SHP77 treated with DMSO at 0.1 percent for 48 hours (cell line): ENCODE measurements around the gene BHLHE41.

Experiments
- DNase-seq: peaks from one replicate; lab custom pipeline; 2025; lab: John Stamatoyannopoulos, UW

Gene BHLHE41

DNA sequence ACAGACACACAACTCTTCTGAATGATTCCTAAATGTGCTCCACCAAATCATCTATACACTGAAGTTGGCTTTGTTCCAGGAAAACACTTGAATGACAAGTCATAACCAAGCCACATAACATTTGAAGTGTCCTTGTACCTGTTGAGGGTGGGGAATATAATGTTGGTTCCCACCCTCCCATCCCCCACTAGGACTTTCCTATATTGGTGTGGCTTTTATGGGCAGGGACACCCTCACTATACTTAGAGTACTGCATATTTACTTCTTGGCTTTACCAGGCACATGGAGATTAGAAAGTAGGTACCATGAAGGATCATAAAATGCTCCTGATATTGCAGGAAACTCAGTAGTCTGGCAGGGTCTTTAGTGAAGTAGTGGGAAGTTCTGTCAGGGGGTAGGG is 9.7 kb upstream of the BHLHE41 start:
- no peak for DNase-seq

DNA sequence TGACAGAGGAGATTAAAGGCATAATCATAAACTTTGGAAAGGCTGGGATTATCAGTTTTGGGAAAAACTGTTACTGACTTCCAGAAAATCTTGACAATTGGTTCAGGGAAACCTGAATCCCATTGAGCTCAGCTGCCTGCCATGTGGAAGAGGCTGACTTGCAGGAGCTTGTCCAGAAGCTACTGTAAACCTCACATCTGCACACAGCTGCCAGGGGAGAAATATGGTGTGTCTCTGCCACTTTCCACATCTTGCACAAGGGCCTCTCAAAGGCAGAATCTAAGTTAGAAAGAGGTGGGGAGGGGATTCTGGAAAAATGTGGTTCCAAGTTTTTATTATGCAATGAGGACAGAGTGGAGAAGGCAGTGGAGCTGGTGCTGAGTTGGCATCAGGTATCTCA is 8.7 kb upstream of the BHLHE41 start:
- no peak for DNase-seq

DNA sequence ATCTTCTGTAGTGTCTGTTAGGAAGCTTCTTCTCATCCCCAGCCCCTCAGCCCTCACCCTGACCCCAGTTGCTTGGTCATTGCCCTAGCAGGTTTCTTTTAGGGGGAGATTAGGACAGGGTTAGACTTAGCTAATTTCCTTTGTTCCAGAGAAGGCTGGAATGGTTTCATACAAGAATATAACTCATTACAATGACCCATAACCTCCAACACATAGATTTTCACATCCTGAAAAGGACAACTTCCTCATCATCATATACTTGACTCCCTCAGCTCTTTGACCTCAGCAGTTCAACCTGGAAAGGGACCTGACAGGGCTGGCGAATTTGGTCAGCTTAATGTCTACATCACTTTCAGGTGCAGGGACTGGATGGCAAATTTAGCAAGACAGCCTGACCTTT is 8.0 kb upstream of the BHLHE41 start:
- DNase-seq, result no peak

DNA sequence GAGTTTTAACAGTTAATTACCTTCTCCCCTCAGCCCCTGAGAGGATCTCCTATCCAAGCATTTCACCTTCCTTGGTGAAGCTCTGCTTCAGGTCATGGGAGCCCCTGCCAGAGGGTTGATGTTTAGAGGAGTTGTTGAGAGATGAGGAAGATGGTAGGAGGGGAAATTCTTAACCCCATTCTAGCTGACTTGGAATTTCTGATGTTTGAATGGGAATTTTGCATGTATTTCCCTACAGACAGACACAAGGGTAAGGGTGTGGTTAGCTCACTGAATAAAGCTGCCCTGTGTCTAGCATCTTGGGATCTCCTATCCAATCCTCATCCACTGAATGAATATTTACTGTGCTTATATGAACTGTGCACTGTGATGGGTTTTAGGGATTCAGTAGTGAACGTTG is 7.1 kb upstream of the BHLHE41 start:
- DNase-seq, result no peak

DNA sequence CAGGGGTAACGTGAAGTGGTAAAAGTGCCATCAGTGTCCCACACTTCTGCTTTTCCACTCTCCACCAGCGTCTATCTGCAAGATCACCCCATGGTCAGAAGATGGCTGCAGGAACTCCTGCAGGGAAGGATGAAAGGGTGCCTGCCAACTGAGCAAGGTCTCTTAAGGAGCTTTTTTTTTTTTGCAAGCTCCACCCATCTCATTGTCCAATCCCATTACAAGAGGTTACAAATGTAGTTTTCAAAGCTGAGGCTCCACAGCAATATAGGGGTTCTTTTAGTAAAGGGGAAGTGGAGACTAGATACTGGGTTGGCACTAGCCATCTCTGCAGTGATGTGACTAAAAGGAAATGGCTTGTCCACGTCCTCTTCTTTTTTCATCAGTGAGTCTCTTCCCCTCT is 5.9 kb upstream of the BHLHE41 start:
- DNase-seq, result no peak

DNA sequence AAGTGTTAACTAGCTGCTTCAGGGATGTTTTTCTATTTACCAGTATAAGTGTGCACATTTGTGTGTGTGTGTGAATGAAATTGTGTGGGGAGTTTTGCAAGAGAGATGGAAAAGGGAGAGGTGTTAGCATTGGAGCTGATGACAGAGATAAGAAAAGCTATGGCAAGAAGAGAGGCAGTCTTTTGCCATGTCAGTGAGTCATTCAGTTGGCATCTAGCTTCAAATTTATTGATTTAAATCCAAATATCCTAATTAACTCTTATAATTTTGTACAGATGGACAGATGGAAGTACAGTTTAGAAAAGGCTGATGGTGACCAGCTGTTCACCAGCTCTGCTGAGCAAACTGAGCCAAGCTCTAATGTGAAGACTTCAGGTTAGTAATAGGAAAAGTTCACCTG is 3.3 kb upstream of the BHLHE41 start:
- no peak for DNase-seq

DNA sequence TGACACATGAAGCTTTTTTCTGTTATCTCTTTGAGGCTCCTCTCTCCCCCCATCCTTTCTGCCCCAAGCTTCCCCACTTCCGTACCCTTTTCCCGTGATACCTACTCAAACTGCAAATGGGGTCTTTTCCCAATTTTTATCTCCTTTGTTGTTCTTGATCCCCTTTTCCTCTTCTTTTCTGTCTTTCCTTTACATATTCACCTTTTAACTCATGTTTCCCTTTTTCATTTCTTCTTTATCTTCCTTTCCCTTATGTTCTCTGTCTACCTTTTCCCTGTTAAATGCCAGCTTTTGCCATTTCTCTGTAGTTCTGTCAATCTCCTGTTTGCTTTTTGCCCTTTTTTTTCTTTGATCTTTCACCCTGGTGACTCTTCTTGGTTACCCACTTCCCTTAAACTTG is 2.6 kb upstream of the BHLHE41 start:
- no peak for DNase-seq

DNA sequence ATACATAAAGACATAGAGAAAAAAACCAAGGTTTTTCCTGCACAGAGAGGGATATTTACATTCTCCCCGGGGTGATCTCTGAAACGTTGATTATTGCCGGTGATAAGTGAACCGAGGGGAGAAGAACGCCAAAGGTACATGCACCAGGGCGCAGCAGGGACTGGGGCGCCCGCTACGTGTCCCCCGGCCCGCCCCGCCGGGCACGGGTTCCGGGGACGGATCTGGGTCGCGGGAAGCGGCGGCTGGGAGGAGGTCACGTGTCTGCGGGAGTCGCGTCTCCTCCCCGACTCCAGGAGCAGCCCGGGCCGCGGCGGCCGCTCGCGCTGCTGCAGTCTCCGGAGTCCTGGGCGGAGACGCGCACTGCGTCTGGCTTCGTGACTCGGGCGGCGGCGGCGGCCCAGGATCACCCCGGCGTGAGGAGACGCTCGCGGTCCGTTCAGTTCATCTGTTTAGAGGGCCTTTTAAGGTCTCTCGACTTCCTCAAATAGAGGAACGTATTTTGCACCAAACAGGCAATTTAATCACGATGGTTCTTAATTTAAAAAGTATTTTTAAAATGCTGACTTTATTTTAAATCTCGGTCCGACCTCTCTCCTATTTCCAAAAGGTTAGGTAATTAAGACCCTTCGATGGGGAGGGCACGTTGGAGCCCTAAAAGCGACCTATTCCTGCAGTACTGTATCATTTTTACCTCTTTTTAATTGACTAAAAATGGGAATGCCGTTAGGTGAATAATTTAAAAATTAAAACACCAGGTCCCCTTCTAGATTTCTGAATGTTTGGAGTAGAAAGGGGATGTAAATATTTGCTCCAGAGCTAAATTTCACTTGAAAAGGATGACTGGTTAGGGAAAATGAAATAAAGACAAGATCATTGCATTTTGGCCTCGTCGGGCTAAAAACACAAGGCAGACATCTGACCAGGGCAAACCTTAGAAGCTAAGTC is 1.8 kb upstream of the BHLHE41 start:
- DNase-seq, result peak; percentile 48

DNA sequence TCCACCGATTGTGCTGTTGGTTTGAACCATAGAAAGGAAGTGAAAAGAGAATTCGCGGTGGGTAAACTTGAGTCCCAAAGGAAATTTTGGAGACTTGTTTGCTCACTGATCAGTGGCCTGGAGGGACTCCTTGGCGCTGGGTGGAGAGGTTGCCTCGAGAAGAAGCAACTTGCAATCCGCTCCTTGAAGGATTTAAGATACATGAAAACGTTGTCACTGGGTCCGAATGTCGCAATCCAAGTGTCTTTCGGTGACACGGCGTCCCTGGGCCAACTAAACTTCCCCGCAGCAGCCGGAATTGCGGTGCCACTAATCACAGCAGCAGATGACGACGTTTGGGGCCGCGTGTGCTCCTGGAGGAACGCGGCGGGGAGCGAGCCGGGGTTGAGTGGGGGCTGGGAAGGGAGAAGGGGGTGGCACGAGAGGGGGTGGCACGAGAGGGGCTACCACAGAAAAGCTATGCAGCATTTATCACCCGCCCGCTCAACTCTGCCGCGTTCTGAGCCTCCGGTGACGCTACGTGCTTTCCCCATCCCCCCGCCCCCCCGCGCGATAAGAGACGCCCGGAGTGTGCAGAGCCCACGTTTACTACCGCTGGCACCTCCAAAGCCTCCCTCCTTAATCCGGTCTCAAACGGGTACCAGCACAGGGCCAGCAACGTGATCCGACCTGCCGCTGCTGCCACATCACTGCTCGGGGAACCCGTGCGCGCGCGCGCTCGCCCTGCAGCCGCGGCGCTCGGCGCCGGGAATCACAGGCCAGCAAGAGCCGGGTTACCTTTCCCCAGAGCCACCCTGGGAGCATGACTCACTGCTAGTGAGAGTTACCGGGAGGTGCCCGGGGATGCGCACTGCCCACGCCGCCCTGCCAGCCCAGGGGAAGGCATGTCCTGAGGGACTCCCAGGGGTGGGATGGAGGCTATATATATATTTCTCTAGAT is 833 bp upstream of the BHLHE41 start:
- DNase-seq, result peak; percentile 71

DNA sequence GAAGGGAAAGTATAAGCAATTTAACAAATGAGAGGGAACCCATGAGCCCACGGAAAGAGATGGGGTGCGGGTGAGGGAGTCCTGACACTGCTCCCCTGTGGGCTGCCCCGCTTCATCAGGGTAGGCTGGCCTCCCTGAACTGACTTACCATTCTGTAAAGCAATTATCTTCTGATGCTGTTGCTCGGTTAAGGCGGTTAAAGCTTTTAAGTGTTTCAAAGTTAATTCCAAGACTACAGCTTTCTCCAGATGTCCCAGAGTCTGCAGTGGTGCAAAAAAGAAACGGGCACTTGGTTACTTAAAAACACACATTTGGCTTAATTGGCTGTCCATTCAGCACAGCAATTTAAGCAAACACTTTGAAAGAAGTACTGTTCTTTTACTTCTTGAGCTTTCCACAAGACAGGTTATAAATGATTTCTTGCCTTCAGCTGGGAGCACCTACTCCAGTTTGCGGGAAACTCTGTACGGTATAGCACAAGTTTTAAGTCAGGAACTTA is 1.3 kb downstream of the BHLHE41 start:
- no peak for DNase-seq

DNA sequence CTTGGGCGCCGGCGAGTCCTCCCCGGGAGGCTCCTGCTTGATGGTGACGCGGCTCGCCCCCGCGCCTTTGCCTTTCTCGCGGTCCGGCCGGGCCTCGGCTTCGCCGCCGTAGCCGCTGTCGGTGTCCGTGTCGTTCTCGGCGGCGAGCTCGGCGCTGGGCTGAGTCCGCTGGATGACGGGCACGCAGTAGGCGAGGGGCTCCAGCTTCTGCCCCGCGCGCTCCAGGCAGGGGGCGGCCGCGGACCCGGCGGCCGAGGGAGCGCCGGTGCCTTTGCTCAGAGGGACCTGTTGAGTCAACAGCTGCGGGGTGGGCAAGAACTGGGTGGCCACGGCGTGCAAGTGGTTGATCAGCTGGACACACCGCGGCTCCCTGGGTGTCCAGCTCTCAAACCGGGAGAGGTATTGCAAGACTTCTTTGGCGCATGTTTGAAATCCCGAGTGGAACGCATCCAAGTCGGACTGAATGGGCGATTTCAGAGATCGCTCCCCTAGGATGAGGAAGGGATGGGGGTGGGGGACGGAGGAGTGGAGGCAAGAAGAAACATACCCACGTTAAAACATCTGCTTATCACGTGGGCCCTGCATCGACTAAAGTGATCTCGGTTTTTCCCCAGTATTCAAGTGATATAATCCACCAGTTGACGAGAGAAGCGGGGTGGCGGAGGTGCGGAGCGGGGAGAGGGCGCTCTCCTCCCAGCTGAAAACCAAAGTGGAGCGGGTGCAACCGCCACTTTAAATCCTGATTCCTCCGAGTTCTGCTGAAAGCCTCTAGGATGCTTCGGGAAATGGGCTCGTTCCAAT is 2.0 kb downstream of the BHLHE41 start:
- DNase-seq, result no peak

DNA sequence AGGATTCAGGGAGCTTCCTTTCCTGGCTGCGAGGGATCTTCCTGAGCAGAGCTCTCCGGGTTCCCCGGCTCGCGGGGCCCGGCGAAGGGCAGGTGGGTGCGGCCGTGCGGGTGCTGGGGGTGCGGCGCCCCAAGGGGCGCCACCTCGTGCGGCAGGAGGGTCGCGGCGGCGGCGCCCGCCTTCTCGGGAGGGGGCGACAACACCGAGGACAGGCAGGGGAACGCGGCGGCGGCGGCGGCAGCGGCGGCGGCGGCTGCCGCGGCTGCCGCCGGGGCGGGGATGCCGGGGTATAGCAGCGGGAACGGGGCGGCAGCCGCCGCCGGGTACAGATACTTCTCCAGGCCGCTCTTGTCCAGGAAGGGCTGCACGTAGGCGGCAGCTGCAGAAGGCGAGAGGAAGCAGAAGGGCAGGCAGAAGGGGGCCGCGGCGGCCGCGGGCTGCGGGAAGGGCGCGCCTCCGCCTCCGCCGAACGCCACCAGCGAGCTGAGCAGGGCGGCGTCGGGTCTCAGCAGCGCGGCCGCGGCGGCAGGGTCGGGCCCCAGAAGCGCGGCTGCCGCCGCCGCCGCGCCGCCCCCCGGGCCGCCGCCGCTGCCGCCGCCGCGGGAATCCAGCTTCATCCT is 2.7 kb downstream of the BHLHE41 start:
- no peak for DNase-seq

DNA sequence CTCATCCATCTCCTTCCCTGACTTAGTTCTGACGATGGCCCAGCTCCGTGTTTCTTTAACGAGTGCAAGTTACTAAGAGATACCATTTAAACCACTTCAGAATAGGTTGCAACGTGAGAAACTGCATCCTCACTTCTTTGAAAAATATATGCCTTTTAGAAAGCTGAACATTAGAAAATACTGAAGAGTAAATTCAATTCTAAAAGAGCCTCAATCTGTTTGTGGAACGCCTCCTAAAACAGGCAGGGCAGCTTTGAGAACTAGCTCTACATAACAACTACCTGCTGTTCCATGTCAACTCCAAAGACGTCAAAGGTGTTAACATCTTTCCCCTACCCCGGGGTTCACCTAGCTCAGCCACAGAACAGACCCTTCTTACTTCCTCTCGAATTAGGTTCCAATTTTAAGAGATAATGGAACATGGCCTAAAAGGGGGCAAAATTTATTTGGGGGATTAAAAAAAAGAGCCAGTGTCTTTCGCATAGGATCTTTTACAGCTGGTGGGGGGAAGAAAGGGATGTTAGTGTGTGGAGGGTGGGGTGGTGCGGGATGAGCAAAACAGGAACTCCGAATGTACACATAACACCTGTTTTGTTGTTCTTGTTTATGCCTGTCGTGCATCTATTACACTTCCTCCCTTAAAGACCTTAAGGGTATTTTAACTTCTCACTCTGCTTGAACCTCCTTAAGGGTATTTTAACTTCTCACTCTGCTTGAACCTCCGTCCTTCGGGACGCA is 3.3 kb downstream of the BHLHE41 start:
- DNase-seq, result no peak

DNA sequence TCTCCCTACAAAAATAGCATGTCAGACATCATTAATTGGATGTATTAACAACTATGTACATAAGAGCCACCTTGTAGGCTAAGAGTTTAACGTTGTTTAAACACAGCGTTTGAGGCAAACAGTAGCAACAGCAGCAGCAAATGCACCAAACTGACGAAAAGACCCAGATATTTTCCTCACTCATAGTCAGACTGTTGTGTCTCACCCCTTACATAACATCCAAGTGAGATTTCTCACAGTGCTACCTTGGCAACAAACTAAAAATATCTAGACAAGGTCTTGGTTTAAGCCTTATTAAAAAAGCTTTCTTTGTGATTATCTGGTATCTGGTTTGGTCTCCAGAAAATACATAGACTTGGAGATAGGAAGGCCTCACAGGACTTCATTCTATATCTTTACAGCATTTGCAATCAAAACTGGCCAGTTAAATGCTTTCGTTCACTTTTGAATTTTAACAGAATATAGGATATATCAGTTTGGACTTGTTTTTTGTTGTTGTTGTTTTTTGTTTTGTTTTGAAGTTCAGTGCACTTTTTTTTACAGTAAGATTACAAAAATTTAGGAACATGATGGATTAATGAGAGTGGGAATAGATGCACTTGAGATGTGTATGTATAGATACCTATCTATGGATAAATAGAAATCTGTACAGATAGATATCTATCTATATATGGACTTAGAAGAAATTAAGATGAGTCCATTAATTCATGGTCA is 4.1 kb downstream of the BHLHE41 start:
- DNase-seq, result no peak

DNA sequence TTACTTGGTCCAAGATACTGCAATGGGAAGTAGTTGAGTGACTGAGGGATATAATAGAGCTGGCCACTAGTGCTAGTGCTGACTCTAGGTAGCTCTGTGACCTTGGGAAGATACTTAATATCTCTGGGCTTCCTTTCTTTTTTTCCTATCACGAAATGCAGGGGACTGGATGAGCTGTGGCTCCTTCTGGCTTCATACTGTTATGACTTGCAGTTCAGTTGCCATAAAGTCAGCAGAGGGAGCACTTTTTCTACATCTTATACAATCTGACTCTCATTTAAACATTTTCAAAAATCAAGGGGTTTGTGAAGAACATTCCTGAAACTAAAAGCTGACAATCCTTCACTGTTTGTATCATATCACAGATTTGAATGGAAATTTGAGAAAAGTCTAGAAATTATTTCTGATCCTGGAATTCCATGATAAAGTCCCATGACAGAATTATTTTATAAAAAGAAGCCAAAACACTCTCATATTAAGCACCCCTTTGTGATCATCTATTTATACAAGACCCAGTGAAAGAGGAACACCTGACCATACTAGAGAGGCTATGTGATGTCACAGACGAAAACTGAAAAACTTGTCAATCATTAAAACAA is 5.3 kb downstream of the BHLHE41 start:
- peak; percentile 51 for DNase-seq

DNA sequence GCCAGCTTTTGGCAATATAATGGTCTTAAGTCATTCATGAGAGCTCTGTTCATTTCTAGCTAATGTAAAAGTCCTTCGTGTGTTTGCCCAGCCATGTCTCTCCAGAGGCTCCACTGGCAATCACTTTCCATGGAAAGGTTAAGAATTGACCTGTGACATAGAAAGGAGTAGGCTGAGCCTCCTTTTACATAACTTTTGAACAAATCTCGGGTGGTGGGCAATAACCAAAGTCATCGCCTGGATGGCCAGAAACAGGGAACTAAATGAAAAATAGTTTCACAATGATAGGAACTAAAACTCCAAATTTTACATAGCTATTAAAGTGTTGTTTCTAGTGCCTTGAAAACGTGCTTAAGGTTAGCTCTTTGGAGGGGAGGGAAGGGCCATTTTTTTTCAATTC is 6.5 kb downstream of the BHLHE41 start:
- no peak for DNase-seq

DNA sequence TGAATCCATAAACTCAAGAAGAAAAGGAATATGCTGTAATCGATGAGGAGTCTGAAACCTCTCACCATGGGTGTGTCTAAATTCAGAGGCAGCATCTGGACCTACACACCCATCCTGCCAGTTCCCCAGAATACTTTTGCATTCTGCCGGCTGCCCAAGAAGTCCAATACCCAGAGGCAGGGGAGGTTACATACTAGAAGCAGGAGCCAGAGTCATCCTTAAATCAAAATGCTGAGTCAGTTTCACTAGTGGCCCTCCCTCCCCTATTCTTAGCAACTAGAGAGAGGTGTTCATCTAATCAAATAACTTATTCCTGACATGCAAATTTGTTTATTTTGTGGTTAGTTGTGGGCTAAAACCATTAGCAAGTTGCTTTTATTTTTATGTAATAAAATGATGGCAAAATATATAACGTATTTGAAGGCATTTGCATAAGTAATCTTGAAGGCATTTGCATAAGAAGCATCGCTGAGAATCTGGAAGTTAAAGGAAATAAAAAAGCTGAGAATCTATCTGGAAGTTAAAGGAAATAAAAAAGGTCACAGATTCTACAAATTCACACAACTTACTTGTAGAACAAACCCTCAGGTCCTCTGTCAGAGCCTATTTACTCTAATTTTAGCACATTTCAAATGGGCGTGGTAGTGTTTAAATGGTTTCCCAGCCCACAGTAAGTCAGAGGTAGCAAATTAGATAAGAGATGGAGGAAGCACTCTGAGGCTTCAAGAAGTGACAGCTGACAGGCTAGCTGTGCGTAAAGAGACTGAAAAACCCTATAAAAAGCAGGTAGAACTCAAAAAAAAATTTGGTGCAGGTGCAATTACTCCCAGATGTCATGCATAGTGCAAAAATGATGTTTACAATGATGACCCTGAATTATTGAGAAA is 7.8 kb downstream of the BHLHE41 start:
- no peak for DNase-seq

DNA sequence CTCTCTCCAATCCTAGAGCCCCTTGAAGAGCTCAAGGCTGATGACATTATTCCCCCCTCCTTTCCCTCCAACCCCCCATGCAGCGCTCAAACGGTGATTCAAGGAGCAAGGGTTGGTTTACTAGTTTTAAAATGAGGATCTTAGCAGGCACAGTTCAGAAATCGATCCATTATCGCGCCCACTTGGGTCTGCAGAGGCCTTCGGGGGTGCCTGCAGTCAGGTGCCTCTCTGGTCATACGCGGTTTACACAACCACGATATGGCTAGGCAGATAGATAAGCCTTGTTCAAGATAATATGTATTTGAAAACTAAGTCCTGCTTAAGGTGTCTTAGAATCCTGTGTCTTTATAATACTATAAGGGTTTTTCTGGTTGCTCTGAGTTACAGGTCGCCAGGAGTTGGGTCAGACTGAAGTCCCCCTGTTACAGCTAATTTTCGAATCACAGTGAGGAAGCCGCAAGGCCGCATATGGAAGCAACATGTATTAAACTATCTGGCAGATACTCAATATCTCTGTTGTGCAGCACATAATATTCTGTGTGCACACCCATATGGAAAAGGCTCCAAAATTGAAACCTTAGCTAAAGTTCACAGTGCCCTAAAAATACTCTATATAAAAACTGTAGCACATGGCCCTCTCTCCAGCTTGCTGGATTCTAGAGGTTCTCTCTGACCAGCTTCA is 10.0 kb downstream of the BHLHE41 start:
- DNase-seq, result no peak
